Parathyroid adenoma (tissue), 2 donors: ENCODE results near the gene SUN2.

Source experiments
- H2AFZ ChIP-seq: fragments of 300-600 bp; sonication (generic); one replicate; pipeline ENCODE4 v1.7.0; 2017; ENCODE audit warnings: antibody characterized with exemption, mild to moderate bottlenecking
- H3K27ac ChIP-seq: fragments of 300-600 bp; sonication (generic); one replicate; pipeline ENCODE4 v1.7.0; 2017
- H3K27me3 ChIP-seq: fragments of 300-600 bp; sonication (generic); one replicate; pipeline ENCODE4 v1.7.0; 2017; ENCODE audit warnings: low read length; ENCODE audit not compliant: control insufficient read depth, insufficient read depth
- H3K36me3 ChIP-seq: fragments of 300-600 bp; sonication (generic); one replicate; pipeline ENCODE4 v1.7.0; 2017; ENCODE audit warnings: low read length; ENCODE audit not compliant: control insufficient read depth, insufficient read depth
- H3K4me1 ChIP-seq: fragments of 300-600 bp; sonication (generic); one replicate; pipeline ENCODE4 v1.7.0; 2017; ENCODE audit warnings: control low read depth
- H3K4me2 ChIP-seq: fragments of 300-600 bp; sonication (generic); one replicate; pipeline ENCODE4 v1.7.0; 2017; ENCODE audit warnings: low read length
- H3K4me3 ChIP-seq: fragments of 300-600 bp; sonication (generic); one replicate; pipeline ENCODE4 v1.7.0; 2017; ENCODE audit warnings: low read depth, low read length
- H3K79me2 ChIP-seq: fragments of 300-600 bp; sonication (generic); one replicate; pipeline ENCODE4 v1.7.0; 2017; ENCODE audit warnings: control low read depth
- H3K9ac ChIP-seq: fragments of 300-600 bp; sonication (generic); one replicate; pipeline ENCODE4 v1.7.0; 2017; ENCODE audit warnings: mild to moderate bottlenecking
- H3K9me3 ChIP-seq: fragments of 300-600 bp; sonication (generic); one replicate; pipeline ENCODE4 v1.7.0; 2017; ENCODE audit warnings: low read length; ENCODE audit not compliant: control insufficient read depth
- CTCF ChIP-seq: fragments of 300-600 bp; sonication (generic); IDR thresholded peaks from one replicate; pipeline ENCODE4 v1.7.0; 2017; ENCODE audit warnings: antibody characterized with exemption, mild to moderate bottlenecking
- donor health status: primary hyperparathyroidism.

Gene SUN2

GRCh38 chr22:38740754-38741153 is 15.0 kb downstream of the SUN2 start:
- TF ChIP-seq CTCF: no peak
- Histone ChIP-seq H3K4me3 (no peak overlapping the region), H2AFZ (no peak overlapping the region), H3K4me2 (no peak overlapping the region), H3K27ac (no peak overlapping the region), H3K36me3 (no peaks in the 10 kb centered on the region), H3K79me2 (no peaks in the 10 kb centered on the region), H3K9me3 (no peaks in the 10 kb centered on the region), H3K9ac (no peak overlapping the region), H3K4me1 (no peaks in the 10 kb centered on the region), H3K27me3 (no peaks in the 10 kb centered on the region)

- no peaks in the 10 kb centered on the region for H3K79me2 ChIP-seq
- no peak for TF ChIP-seq CTCF
- no peaks in the 10 kb centered on the region for H3K9me3 ChIP-seq
- no peaks in the 10 kb centered on the region for H3K4me1 ChIP-seq
- no peak overlapping the region for H2AFZ ChIP-seq
- no peaks in the 10 kb centered on the region for H3K27me3 ChIP-seq
- H3K4me2 ChIP-seq: no peak overlapping the region
- H3K4me3 ChIP-seq: no peak overlapping the region
- no peak overlapping the region for H3K9ac ChIP-seq
- H3K36me3 ChIP-seq: no peaks in the 10 kb centered on the region
- no peak overlapping the region for H3K27ac ChIP-seq
Observed at GRCh38 chr22:38740116-38740723, 15.6 kb downstream of the SUN2 start.

- no peak for TF ChIP-seq CTCF
- no peak overlapping the region for H3K4me2 ChIP-seq
- no peaks in the 10 kb centered on the region for H3K4me1 ChIP-seq
- H3K9me3 ChIP-seq: no peaks in the 10 kb centered on the region
- no peaks in the 10 kb centered on the region for H3K79me2 ChIP-seq
- H3K27ac ChIP-seq: no peak overlapping the region
- H2AFZ ChIP-seq: no peak overlapping the region
- no peaks in the 10 kb centered on the region for H3K27me3 ChIP-seq
- H3K9ac ChIP-seq: no peak overlapping the region
- no peaks in the 10 kb centered on the region for H3K36me3 ChIP-seq
- no peak overlapping the region for H3K4me3 ChIP-seq
Observed at GRCh38 chr22:38739300-38740055, 16.3 kb downstream of the SUN2 start.

GRCh38 chr22:38738475-38739070 is 17.2 kb downstream of the SUN2 start:
- TF ChIP-seq CTCF: no peak
- Histone ChIP-seq H2AFZ (no peak overlapping the region), H3K79me2 (no peaks in the 10 kb centered on the region), H3K9ac (no peak overlapping the region), H3K27me3 (no peaks in the 10 kb centered on the region), H3K36me3 (no peaks in the 10 kb centered on the region), H3K4me2 (no peak overlapping the region), H3K4me1 (no peaks in the 10 kb centered on the region), H3K9me3 (no peaks in the 10 kb centered on the region), H3K4me3 (no peak overlapping the region), H3K27ac (no peak overlapping the region)
